IMR-90 (cell line): ENCODE data around the gene SBK2. TPM values are rescaled to one million over a fixed set of nuclear protein-coding genes. Genes with fewer than 3 reads are reported as not detected.

ENCODE experiments used
- ATAC-seq: fragments of 200-7000 bp; cut with Tn5 transposase; 2 replicates; pipeline ENCODE4 v1.9.1; 2020; ENCODE audit warnings: low read depth, mild to moderate bottlenecking, moderate library complexity
- BruUV-seq: library from RNA; stranded (reverse); fragments of 400-500 nt; replicated peaks from 2 replicates; lab custom pipeline; 2021; lab: Mats Ljungman, UMichigan
- CTCF ChIA-PET: fragments of 300-600 bp; formaldehyde crosslinking; extraction: SDS; loops from one replicate; lab custom pipeline; 2021; ENCODE audit warnings: antibody characterized with exemption; lab: Yijun Ruan, JAX
- POLR2A ChIA-PET: fragments of 300-600 bp; sonication (Branson Sonifier 250); formaldehyde crosslinking; loops from one replicate; lab custom pipeline; 2022; ENCODE audit warnings: antibody characterized with exemption; ENCODE audit not compliant: unreplicated experiment; lab: Charles Lee
- DNase-seq: peaks from one replicate; pipeline ENCODE4 v3.0.0; 2013
- H2AFZ ChIP-seq: replicated peaks from 2 replicates; pipeline ENCODE3; 2013; ENCODE audit warnings: low read length, mild to moderate bottlenecking; ENCODE audit not compliant: poor library complexity
- H2AK5ac ChIP-seq: 2 replicates; pipeline ENCODE4 v1.6.1; 2013; ENCODE audit warnings: low read depth, low read length, inconsistent platforms
- H2AK9ac ChIP-seq: replicated peaks from 2 replicates; pipeline ENCODE3; 2013; ENCODE audit warnings: mild to moderate bottlenecking, low read depth, low read length, moderate library complexity; ENCODE audit not compliant: poor library complexity
- H2BK120ac ChIP-seq: 2 replicates; pipeline ENCODE4 v1.6.1; 2013; ENCODE audit warnings: low read depth, low read length, inconsistent platforms
- H2BK15ac ChIP-seq: 3 replicates; pipeline ENCODE4 v1.6.1; 2013; ENCODE audit warnings: low read depth, low read length, inconsistent platforms
- H2BK20ac ChIP-seq: 2 replicates; pipeline ENCODE4 v1.6.1; 2013; ENCODE audit warnings: low read depth, mild to moderate bottlenecking, inconsistent platforms, low read length, moderate library complexity
- H2BK5ac ChIP-seq: 2 replicates; pipeline ENCODE4 v1.6.1; 2013; ENCODE audit warnings: mild to moderate bottlenecking, low read depth, low read length, inconsistent platforms; ENCODE audit not compliant: poor library complexity, severe bottlenecking
- H3K14ac ChIP-seq: replicated peaks from 2 replicates; pipeline ENCODE4 v1.6.1; 2013; ENCODE audit warnings: low read depth, low read length, inconsistent platforms
- H3K18ac ChIP-seq: 2 replicates; pipeline ENCODE4 v1.6.1; 2013; ENCODE audit warnings: low read depth, low read length, control low read depth
- H3K23ac ChIP-seq: 2 replicates; pipeline ENCODE4 v1.6.1; 2013; ENCODE audit warnings: low read depth, low read length, inconsistent platforms
- H3K27ac ChIP-seq: 2 replicates; pipeline ENCODE4 v1.5.1; 2013; ENCODE audit warnings: mild to moderate bottlenecking, control low read depth, low read length; ENCODE audit not compliant: insufficient read depth
- H3K27me3 ChIP-seq: 2 replicates; pipeline ENCODE4 v1.6.1; 2013; ENCODE audit warnings: low read length; ENCODE audit not compliant: control insufficient read depth, insufficient read depth
- H3K36me3 ChIP-seq: 2 replicates; pipeline ENCODE4 v1.6.1; 2013; ENCODE audit warnings: low read length, mixed read lengths; ENCODE audit not compliant: control insufficient read depth, insufficient read depth
- H3K4ac ChIP-seq: 2 replicates; pipeline ENCODE4 v1.6.1; 2013; ENCODE audit warnings: low read depth, low read length, inconsistent platforms
- H3K4me1 ChIP-seq: 2 replicates; pipeline ENCODE4 v1.6.1; 2013; ENCODE audit warnings: low read length, mixed read lengths; ENCODE audit not compliant: control insufficient read depth, insufficient read depth
- H3K4me2 ChIP-seq: 2 replicates; pipeline ENCODE4 v1.6.1; 2013; ENCODE audit warnings: low read depth, mild to moderate bottlenecking, control low read depth, low read length, moderate library complexity
- H3K4me3 ChIP-seq: 2 replicates; pipeline ENCODE4 v1.5.1; 2013; ENCODE audit warnings: low read depth, mild to moderate bottlenecking, control low read depth, low read length, moderate library complexity; ENCODE audit not compliant: insufficient read depth
- H3K56ac ChIP-seq: 2 replicates; pipeline ENCODE4 v1.6.1; 2013; ENCODE audit warnings: low read length, inconsistent platforms; ENCODE audit not compliant: insufficient read depth; ENCODE audit errors: extremely low read depth
- H3K79me1 ChIP-seq, 2 experiments: 2 replicates each; pipeline ENCODE4 v1.6.1; 2013; ENCODE audit warnings: low read length in 2 of 2, inconsistent platforms in 1 of 2, low read depth in 1 of 2
- H3K9ac ChIP-seq: 2 replicates; pipeline ENCODE4 v1.6.1; 2013; ENCODE audit warnings: low read depth, low read length, control low read depth
- H3K9me1 ChIP-seq: 2 replicates; pipeline ENCODE4 v1.6.1; 2013; ENCODE audit warnings: low read length, inconsistent platforms; ENCODE audit not compliant: insufficient read depth
- H3K9me3 ChIP-seq: 2 replicates; pipeline ENCODE4 v1.6.1; 2013; ENCODE audit warnings: low read length; ENCODE audit not compliant: control insufficient read depth, insufficient read depth
- H4K20me1 ChIP-seq: 2 replicates; pipeline ENCODE4 v1.6.1; 2013; ENCODE audit warnings: low read length, inconsistent platforms; ENCODE audit not compliant: insufficient read depth
- H4K5ac ChIP-seq: 2 replicates; pipeline ENCODE4 v1.6.1; 2013; ENCODE audit warnings: mild to moderate bottlenecking, low read depth, low read length, control low read depth
- H4K8ac ChIP-seq, 2 experiments: 2 replicates each; pipeline ENCODE4 v1.6.1; 2013; ENCODE audit warnings: low read depth in 2 of 2, low read length in 2 of 2, control low read depth in 1 of 2, inconsistent platforms in 1 of 2
- H4K91ac ChIP-seq: 2 replicates; pipeline ENCODE4 v1.6.1; 2013; ENCODE audit warnings: low read depth, low read length, inconsistent platforms; ENCODE audit not compliant: insufficient read depth
- BHLHE40 ChIP-seq: fragments of 150-350 bp; IDR thresholded peaks from 2 replicates; pipeline ENCODE4 v1.6.1; 2016; ENCODE audit warnings: mild to moderate bottlenecking, low read depth, low read length
- CEBPB ChIP-seq: IDR thresholded peaks from 2 replicates; pipeline ENCODE4 v1.6.1; 2012; ENCODE audit warnings: low read depth, low read length, improper control_type of control experiment
- CHD1 ChIP-seq: IDR thresholded peaks from 2 replicates; pipeline ENCODE4 v1.6.1; 2012; ENCODE audit warnings: low read depth, low read length, improper control_type of control experiment
- CTCF ChIP-seq: conservative IDR thresholded peaks from 2 replicates; pipeline ENCODE4 v1.5.1; 2012; ENCODE audit warnings: mild to moderate bottlenecking, low read depth, low read length, improper control_type of control experiment
- ELK1 ChIP-seq: fragments of 150-350 bp; IDR thresholded peaks from 2 replicates; pipeline ENCODE4 v1.6.1; 2016; ENCODE audit warnings: low read depth, mild to moderate bottlenecking, low read length, moderate library complexity, borderline replicate concordance
- FOS ChIP-seq: fragments of 150-350 bp; IDR thresholded peaks from 2 replicates; pipeline ENCODE4 v1.6.1; 2016; ENCODE audit warnings: low read depth, low read length
- MAFK ChIP-seq: IDR thresholded peaks from 2 replicates; pipeline ENCODE4 v1.6.1; 2012; ENCODE audit warnings: low read depth, low read length, improper control_type of control experiment
- NFE2L2 ChIP-seq: fragments of 150-350 bp; IDR thresholded peaks from 2 replicates; pipeline ENCODE4 v1.6.1; 2016; ENCODE audit warnings: low read depth, mild to moderate bottlenecking, low read length
- POLR2A ChIP-seq: IDR thresholded peaks from 2 replicates; pipeline ENCODE4 v1.6.1; 2012; ENCODE audit warnings: mild to moderate bottlenecking, low read depth, low read length
- RAD21 ChIP-seq: IDR thresholded peaks from 2 replicates; pipeline ENCODE4 v1.6.1; 2012; ENCODE audit warnings: low read length, improper control_type of control experiment
- RFX5 ChIP-seq: IDR thresholded peaks from 2 replicates; pipeline ENCODE4 v1.8.0; 2012; ENCODE audit warnings: low read depth, mild to moderate bottlenecking, low read length, moderate library complexity
- SMC3 ChIP-seq: fragments of 150-350 bp; IDR thresholded peaks from 2 replicates; pipeline ENCODE4 v1.6.1; 2016; ENCODE audit warnings: low read depth, mild to moderate bottlenecking, antibody characterized with exemption, low read length, moderate library complexity
- USF2 ChIP-seq: fragments of 150-350 bp; IDR thresholded peaks from 2 replicates; pipeline ENCODE4 v1.6.1; 2017; ENCODE audit warnings: mild to moderate bottlenecking, antibody characterized with exemption, low read length, low read depth
- WGBS, 2 experiments: methylation state at CpG; one replicate each; pipeline versions ENCODE4 v1.1.5 to v1.1.7; 2013; ENCODE audit warnings: missing lambda C conversion rate in 2 of 2; ENCODE audit not compliant: insufficient read length in 1 of 2; ENCODE audit errors: extremely low coverage in 2 of 2; 5-methylcytosine and 5-hydroxymethylcytosine counted together
- dilution Hi-C: fragments of 300-500 bp; cut with HindIII; formaldehyde crosslinking; loops from one replicate; pipeline ENCODE4 v1.14.3; 2018; ENCODE audit warnings: low sequenced_read_pairs; ENCODE audit not compliant: unreplicated experiment
- in situ Hi-C: fragments of 300-500 bp; cut with MboI; formaldehyde crosslinking; loops from 3 replicates; pipeline ENCODE4 v1.14.3; 2019; ENCODE audit warnings: low sequenced_read_pairs, inconsistent platforms, mixed read lengths
- intact Hi-C: fragments of 100-400 bp; cut with micrococcal nuclease; formaldehyde crosslinking; loops from 2 replicates; pipeline ENCODE4 v1.10.0; 2022
- polyA plus RNA-seq, 3 experiments: library from polyadenylated mRNA; depleted of rRNA; stranded (reverse); fragments of >200 nt; gene quantifications; 2 replicates each; pipeline ENCODE4 v1.2.3, GENCODE V29; 2012; ENCODE audit warnings: low replicate concordance in 1 of 3
- total RNA-seq: library from RNA; depleted of rRNA; stranded (reverse); fragments of >200 nt; gene quantifications from 2 replicates; pipeline ENCODE4 v1.2.3, GENCODE V29; 2012

Gene SBK2
- total and polyA plus RNA-seq, 2 of the 4 experiments (the other 2 are of a cell fraction) = 0.48 TPM; not detected in 1

- no peak for TF ChIP-seq CHD1
- no peak for TF ChIP-seq SMC3
- no peak for TF ChIP-seq CEBPB
- no peak for TF ChIP-seq RAD21
- TF ChIP-seq NFE2L2 = no peak
- TF ChIP-seq MAFK = no peak
These were observed 33.8 kb downstream of the SBK2 start (continued) for GRCh38 chr19:55503157-55503501.

- Histone ChIP-seq H4K8ac (no peak overlapping the region), H2BK15ac (no peak overlapping the region), H3K23ac (no peak overlapping the region), H3K4me1 (no peaks in the 10 kb centered on the region), H3K9ac (no peak overlapping the region), H3K36me3 (peaks cover 10% of the 10 kb centered on the region; the same call in 1 of the 2 replicates), H2BK120ac (no peak overlapping the region), H2AFZ (no peak overlapping the region), H2AK5ac (no peak overlapping the region), H3K18ac (no peak overlapping the region), H2BK5ac (no peak overlapping the region), H2AK9ac (no peak overlapping the region), H3K4me3 (no peak overlapping the region), H2BK20ac (no peak overlapping the region), H3K14ac (no peak overlapping the region), H4K5ac (no peak overlapping the region), H3K56ac (no peak overlapping the region), H4K20me1 (no peaks in the 10 kb centered on the region), H3K27ac (no peak overlapping the region), H3K79me1 (no peaks in the 10 kb centered on the region), H4K91ac (no peak overlapping the region), H3K9me1 (no peaks in the 10 kb centered on the region), H3K4ac (no peak overlapping the region), H3K9me3 (no peaks in the 10 kb centered on the region), H3K4me2 (no peak overlapping the region), H3K27me3 (no peaks in the 10 kb centered on the region)
- in situ Hi-C loops (no loop called here), intact Hi-C loops (loop anchor here (5.0 kb wide), 1 partner anchor 95 kb away; the partner anchor contains the start of gene UBE2S), dilution Hi-C loops (no loop called here)
- 98 to 100% methylated on average over 3 to 6 of the region's 9 CpGs for WGBS, 2 experiments
- ATAC-seq (no peak), DNase-seq (no peak)
- CTCF ChIA-PET = no interaction called here
- BruUV-seq = no TSS peak
- POLR2A ChIA-PET = no interaction called here
- no peak for TF ChIP-seq POLR2A
- TF ChIP-seq SMC3 = no peak
- TF ChIP-seq RFX5 = no peak
- TF ChIP-seq USF2 = no peak
- TF ChIP-seq CHD1 = no peak
- TF ChIP-seq FOS = no peak
- TF ChIP-seq CEBPB = no peak
- no peak for TF ChIP-seq BHLHE40
- TF ChIP-seq NFE2L2 = no peak
- no peak for TF ChIP-seq CTCF
- TF ChIP-seq ELK1 = no peak
- TF ChIP-seq MAFK = no peak
These were observed 34.6 kb downstream of the SBK2 start for GRCh38 chr19:55502197-55502952.
